Omental fat pad (tissue), 4 donors: ENCODE results near the gene PKNOX2. TPM values are rescaled to one million over a fixed set of nuclear protein-coding genes. Genes with fewer than 3 reads are reported as not detected.

Source experiments
- ATAC-seq: fragments of 150-250 bp; one replicate; pipeline ENCODE4 v1.9.1; 2016; ENCODE audit warnings: mild to moderate bottlenecking, moderate library complexity; ENCODE audit not compliant: low FRiP score
- DNase-seq: peaks from one replicate; pipeline ENCODE4 v3.0.0-alpha.2; 2019; ENCODE audit warnings: low spot score
- CTCF ChIP-seq, 3 donors: fragments of 450-650 bp; IDR thresholded peaks; one replicate each; pipeline ENCODE4 v1.5.1; 2016 to 2017; ENCODE audit warnings: antibody characterized with exemption in 3 of 3, mild to moderate bottlenecking in 3 of 3, moderate library complexity in 2 of 3
- total RNA-seq, 4 donors: library from RNA; depleted of rRNA; stranded (reverse); fragments of >200 nt; gene quantifications; one replicate each; pipeline ENCODE4 v1.1.0, GENCODE V29; 2016

PKNOX2 gene
- total RNA-seq, 4 donors from 2014 or later = 0.19 to 2.7 (median 0.82) TPM

DNA sequence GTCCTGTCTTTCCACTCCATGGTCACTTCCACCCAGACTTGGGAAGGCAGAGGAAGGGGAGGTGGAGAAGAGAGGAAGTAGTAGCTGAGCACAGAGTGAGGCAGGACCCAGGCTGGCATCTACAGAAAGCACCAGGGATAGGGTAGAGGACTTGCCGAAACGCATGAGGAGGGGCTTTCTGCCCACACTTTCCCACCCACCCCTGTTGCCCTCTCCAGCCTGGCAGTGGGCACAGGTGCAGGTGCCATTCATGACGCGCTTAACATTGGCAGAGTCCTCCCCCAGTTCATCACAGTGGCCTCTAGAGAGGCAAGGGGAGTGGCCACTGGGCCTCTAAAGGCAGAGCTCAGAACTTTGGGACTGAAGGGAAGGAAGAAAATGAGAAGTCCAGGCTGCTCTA is 249.6 kb downstream of the PKNOX2 start:
- TF ChIP-seq CTCF (IDR thresholded peaks at IDR 0.05) = no peak
- no peak for ATAC-seq
- no peak for DNase-seq

DNA sequence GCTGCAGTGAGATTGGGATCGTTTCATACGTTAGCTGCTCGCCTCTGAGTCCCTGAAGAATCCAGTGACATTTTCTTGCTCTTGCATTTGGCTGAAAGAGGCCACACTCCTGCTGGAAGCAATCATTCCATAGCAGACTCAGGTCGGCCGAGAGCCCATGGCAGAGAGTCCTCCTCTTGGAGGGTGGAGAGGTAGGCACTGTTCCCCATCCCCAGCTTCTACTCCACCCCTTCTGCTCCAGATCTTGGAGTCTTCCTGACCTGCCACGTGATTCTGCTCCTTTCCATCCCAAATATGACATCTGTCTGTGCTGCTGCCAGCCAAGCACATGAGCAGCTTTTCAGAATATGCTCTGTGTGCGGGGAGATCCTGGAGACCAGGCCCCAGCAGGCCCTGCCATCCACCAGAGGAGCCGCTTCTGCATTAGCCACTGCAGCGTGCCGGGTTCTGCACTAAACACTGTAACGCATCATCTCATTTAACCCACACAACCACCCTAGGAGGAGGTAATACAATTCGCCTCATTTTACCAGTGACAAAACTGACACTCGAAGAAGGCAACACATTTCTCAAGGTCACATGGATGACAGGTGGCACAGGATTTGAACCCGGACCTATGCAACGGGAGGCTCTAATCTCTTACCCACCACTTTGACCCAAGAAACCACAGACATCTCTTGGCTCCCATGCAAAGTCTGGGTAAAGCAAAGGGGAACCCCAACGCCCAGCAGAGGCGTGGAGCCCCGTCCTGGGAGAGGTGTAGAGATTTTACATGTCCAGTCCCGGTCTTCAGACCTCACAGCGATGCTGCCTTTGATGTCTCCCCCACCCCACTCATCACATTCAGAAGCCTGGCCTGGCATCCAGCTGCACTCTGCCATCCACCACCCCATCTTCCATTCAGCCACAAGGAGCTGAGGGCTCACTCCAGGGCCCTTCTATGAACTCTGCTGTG is 252.7 kb downstream of the PKNOX2 start:
- ATAC-seq = no peak
- DNase-seq = no peak
- TF ChIP-seq CTCF (IDR thresholded peaks at IDR 0.05) = no peak

DNA sequence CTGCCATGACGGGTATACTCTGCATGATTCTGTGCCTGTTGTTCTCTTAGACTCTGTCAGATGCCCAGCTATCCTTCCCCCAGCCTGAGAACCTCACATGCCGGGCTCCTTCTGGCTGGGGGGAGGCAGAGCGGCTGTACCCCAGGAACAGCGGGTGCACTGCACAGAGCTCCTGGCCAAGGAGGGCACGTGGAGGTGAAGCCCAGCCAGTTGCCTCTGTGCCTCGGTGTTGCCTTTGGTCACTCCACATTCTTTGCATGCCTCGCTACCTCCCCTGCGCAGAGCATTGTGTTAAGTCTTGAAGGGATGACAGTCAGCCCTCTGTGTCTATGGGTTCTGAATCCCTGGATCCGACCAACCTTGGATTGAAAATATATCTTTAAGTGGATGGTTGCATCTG is 253.8 kb downstream of the PKNOX2 start:
- DNase-seq = no peak
- TF ChIP-seq CTCF (IDR thresholded peaks at IDR 0.05) = no peak
- ATAC-seq = no peak

DNA sequence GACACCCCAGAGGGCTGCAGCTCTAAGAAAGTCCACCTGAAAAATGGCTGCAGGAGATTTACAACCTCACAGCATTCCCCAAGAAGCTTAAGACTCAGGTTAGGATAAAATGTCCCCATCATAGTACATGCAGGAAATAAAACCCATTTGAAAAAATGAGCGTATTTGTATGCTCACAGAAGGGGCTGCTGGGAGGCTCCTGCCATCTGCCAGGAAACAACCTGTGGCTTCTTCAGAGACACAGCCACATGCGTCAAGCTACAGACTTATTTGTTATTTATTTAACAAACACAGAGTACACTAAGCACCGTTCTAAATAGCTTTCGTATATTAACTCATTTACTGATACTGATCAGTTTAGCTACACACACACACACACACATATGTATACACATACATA is 258.1 kb downstream of the PKNOX2 start:
- no peak for ATAC-seq
- no peak for TF ChIP-seq CTCF (IDR thresholded peaks at IDR 0.05)

GRCh38 chr11:125423247-125423849 is 258.8 kb downstream of the PKNOX2 start:
- TF ChIP-seq CTCF (IDR thresholded peaks at IDR 0.05) = no peak
- ATAC-seq = no peak

More for the DNA sequence above, 258.1 kb downstream of the PKNOX2 start:
- DNase-seq = no peak

DNA sequence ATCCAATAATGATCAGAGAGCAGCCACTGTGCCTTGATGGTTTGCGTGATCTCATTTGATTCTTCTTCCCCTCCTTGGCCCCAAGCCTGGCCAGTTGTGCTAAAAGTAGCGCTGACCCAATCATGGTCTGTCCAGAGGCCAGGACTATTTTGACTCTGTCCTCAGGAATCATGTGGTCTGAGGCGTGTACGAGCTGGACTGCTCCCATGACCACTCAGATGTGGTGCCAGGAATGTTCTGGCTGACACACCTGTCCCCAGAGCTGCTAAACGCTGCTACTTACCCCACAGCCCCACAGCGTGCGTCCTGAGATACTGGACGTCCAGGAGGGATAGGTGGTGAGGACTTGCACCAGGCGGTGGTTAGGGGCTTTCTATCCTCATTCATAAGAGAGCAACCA is 261.1 kb downstream of the PKNOX2 start:
- DNase-seq (no peak), ATAC-seq (no peak)
- TF ChIP-seq CTCF (IDR thresholded peaks at IDR 0.05) = no peak

More at GRCh38 chr11:125423247-125423849, 258.8 kb downstream of the PKNOX2 start:
- no peak for DNase-seq
